Loucy (cell line): Measurements from ENCODE around the gene MUC5B.

Experiments used
- H2AFZ ChIP-seq: fragments of 200-600 bp; sonication (generic); 2 replicates; pipeline ENCODE4 v1.6.0; 2016; ENCODE audit warnings: antibody characterized with exemption, mild to moderate bottlenecking, low read length, moderate library complexity
- H3F3A ChIP-seq: fragments of 200-600 bp; 2 replicates; pipeline ENCODE4 v1.6.0; 2016; ENCODE audit warnings: antibody characterized with exemption, low read depth, mild to moderate bottlenecking
- H3K27me3 ChIP-seq: fragments of 200-600 bp; sonication (generic); 2 replicates; pipeline ENCODE4 v1.6.1; 2014; ENCODE audit warnings: low read length, mild to moderate bottlenecking; ENCODE audit not compliant: insufficient read depth, poor library complexity, severe bottlenecking
- H3K36me3 ChIP-seq: fragments of 200-600 bp; sonication (generic); 2 replicates; pipeline ENCODE4 v1.6.1; 2016; ENCODE audit warnings: low read length; ENCODE audit not compliant: insufficient read depth
- H3K4me1 ChIP-seq: fragments of 200-600 bp; sonication (generic); 2 replicates; pipeline ENCODE4 v1.5.1; 2014; ENCODE audit warnings: low read length, mild to moderate bottlenecking; ENCODE audit not compliant: insufficient read depth, poor library complexity, severe bottlenecking
- H3K4me2 ChIP-seq: fragments of 200-600 bp; sonication (generic); 2 replicates; pipeline ENCODE4 v1.6.0; 2014; ENCODE audit warnings: antibody characterized with exemption, low read length, low read depth, mild to moderate bottlenecking; ENCODE audit not compliant: poor library complexity, severe bottlenecking
- H3K4me3 ChIP-seq: fragments of 200-600 bp; sonication (generic); 2 replicates; pipeline ENCODE4 v1.5.1; 2014; ENCODE audit warnings: low read length, mild to moderate bottlenecking, mixed read lengths; ENCODE audit not compliant: poor library complexity, severe bottlenecking
- H3K79me2 ChIP-seq: fragments of 200-600 bp; sonication (generic); 2 replicates; pipeline ENCODE4 v1.6.1; 2014; ENCODE audit warnings: low read length; ENCODE audit not compliant: insufficient read depth
- H3K9ac ChIP-seq: fragments of 200-600 bp; sonication (generic); 2 replicates; pipeline ENCODE4 v1.6.0; 2014; ENCODE audit warnings: mild to moderate bottlenecking, low read depth, low read length, moderate library complexity; ENCODE audit not compliant: poor library complexity, severe bottlenecking
- H3K9me2 ChIP-seq: fragments of 200-600 bp; sonication (generic); replicated peaks from 2 replicates; pipeline ENCODE4 v1.6.1; 2016; ENCODE audit warnings: low read depth, low read length, mixed read lengths
- H3K9me3 ChIP-seq: fragments of 200-600 bp; sonication (generic); 2 replicates; pipeline ENCODE4 v1.6.1; 2014; ENCODE audit warnings: mild to moderate bottlenecking, antibody characterized with exemption, low read length, low read depth; ENCODE audit not compliant: insufficient read depth
- H4K20me1 ChIP-seq: fragments of 200-600 bp; sonication (generic); 2 replicates; pipeline ENCODE4 v1.6.0; 2014; ENCODE audit warnings: antibody characterized with exemption, low read length, mild to moderate bottlenecking; ENCODE audit not compliant: insufficient read depth, poor library complexity, severe bottlenecking
- EZH2phosphoT487 ChIP-seq: fragments of 200-600 bp; IDR thresholded peaks from 2 replicates; pipeline ENCODE4 v1.6.1; 2018; ENCODE audit warnings: antibody characterized with exemption, mild to moderate bottlenecking, moderate library complexity, borderline replicate concordance
- TF ChIP-seq, protein P1 (sequence below): fragments of 200-600 bp; sonication (generic); conservative IDR thresholded peaks from 2 replicates; pipeline ENCODE4 v1.5.1; 2014; ENCODE audit warnings: mild to moderate bottlenecking, antibody characterized with exemption, low read length

The MUC5B gene

DNA sequence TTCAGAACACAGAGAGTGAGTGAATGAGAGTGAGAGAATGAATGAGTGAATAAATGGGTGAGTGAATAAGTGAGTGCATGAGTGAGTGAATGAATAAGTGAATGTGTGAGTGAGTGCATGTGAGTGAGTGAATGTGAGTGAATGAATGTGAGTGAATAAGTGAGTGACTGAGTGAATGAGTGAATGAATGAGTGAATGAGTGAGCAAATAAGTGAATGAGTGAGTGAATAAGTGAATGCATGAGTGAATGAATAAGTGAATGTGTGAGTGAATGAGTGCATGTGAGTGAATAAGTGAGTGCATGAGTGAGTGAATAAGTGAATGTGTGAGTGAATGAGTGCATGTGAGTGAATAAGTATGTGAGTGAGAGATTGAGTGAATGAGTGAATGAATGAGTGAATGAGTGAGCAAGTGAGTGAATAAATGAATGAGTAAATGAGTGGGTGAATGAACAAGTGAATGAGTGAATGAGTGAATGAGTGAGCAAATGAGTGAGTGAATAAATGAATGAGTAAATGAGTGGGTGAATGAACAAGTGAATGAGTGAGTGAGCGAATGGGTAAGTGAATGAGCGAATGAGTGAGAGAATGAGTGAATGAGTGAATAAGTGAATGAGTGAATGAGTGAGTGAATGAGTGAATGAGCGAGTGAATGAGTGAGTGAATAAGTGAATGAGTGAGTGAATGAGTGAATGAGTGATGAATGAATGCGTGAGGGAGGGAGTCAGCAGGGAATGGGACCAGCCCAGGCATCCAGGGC is 21.3 kb upstream of the MUC5B start:
- Histone ChIP-seq H3K27me3 (no peaks in the 10 kb centered on the region), H2AFZ (no peak overlapping the region), H3K9me3 (peaks cover 6% of the 10 kb centered on the region; the same call in 1 of the 2 replicates), H3K4me1 (no peaks in the 10 kb centered on the region), H3K36me3 (no peaks in the 10 kb centered on the region), H3K4me3 (no peak overlapping the region), H3K9me2 (no peaks in the 10 kb centered on the region), H3K9ac (no peak overlapping the region), H4K20me1 (no peaks in the 10 kb centered on the region), H3F3A (no peaks in the 10 kb centered on the region), H3K79me2 (no peaks in the 10 kb centered on the region), H3K4me2 (no peak overlapping the region)
- TF ChIP-seq EZH2phosphoT487 = no peak
- TF ChIP-seq, protein P1, sequence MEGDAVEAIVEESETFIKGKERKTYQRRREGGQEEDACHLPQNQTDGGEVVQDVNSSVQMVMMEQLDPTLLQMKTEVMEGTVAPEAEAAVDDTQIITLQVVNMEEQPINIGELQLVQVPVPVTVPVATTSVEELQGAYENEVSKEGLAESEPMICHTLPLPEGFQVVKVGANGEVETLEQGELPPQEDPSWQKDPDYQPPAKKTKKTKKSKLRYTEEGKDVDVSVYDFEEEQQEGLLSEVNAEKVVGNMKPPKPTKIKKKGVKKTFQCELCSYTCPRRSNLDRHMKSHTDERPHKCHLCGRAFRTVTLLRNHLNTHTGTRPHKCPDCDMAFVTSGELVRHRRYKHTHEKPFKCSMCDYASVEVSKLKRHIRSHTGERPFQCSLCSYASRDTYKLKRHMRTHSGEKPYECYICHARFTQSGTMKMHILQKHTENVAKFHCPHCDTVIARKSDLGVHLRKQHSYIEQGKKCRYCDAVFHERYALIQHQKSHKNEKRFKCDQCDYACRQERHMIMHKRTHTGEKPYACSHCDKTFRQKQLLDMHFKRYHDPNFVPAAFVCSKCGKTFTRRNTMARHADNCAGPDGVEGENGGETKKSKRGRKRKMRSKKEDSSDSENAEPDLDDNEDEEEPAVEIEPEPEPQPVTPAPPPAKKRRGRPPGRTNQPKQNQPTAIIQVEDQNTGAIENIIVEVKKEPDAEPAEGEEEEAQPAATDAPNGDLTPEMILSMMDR = no peak

DNA sequence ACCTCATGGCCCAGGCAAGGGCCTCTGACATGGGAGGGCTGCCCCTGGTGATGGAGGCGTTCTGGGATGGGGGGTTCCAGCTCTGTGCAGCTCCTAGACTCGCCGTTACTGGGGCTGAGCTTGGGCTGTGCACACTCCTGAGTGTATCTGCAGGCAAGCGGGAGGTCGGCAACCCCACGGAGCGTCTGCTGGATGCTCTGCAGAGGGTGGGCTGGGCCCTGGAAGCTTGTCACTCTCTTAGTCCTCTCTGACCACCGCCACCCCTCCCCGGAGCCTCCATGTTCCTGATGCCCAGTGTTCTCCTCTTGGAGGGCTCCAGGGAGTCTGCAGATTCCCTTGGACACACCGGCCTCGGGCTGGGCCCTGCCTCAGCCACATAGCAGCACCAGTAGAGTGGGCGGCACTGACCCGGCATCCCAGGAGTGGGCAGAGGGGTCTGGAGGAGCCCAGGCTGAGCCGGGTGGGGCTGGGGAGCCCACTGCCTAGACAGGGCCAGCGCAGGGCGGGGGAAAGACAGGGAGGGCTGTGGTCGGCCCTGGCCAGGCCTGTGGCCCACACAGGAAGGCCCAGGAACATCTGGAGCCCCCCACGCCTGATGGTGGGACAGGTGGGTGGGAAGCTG is 20.6 kb upstream of the MUC5B start:
- Histone ChIP-seq H4K20me1 (no peaks in the 10 kb centered on the region), H3K9me2 (no peaks in the 10 kb centered on the region), H2AFZ (no peak overlapping the region)

DNA sequence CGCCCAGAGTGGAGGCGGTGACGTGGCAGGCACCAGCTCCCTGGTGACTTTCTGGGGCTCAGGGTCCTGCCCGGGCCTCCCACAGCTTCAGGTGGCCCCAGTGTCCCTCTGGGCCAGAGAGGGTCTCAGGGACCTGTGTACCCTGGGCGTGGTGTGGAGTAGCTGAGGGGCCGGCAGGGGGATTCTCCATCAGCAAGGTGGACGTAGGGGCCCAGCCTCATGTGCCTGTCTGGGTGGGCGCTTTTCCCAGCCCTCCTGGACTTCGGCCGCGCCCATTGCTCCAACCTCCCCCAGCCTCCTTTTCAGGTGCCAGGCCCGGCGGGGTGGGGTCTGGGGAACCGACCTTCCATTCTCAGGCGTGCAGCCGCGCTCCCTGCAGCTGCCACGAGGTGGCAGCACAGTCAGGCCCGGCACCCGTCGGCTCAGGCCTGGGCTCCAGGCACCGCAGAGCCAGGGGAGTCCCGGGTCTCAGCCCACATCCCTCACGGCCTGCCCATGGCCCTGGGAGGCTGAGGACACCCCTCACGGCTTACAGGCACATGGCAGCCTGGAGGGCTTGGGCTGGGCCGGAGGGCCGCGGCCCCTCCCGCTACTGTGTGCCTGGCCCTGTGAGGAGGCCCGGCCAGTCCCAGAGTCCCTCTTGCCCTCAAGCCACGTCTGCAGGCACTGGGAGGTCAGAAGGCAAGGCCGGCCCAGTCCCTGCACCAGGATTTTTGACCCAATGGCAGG is 19.9 kb upstream of the MUC5B start:
- Histone ChIP-seq H3F3A (no peaks in the 10 kb centered on the region), H3K4me1 (no peaks in the 10 kb centered on the region), H3K9me2 (no peaks in the 10 kb centered on the region), H3K9me3 (peaks cover 12% of the 10 kb centered on the region; the same call in 1 of the 2 replicates), H3K79me2 (no peaks in the 10 kb centered on the region), H2AFZ (no peak overlapping the region), H3K27me3 (no peaks in the 10 kb centered on the region), H4K20me1 (no peaks in the 10 kb centered on the region), H3K36me3 (no peaks in the 10 kb centered on the region), H3K9ac (no peak overlapping the region), H3K4me2 (no peak overlapping the region), H3K4me3 (no peak overlapping the region)
- no peak for TF ChIP-seq EZH2phosphoT487
- TF ChIP-seq, protein P1 = peak; percentile 65

More for the DNA sequence above, 20.6 kb upstream of the MUC5B start:
- Histone ChIP-seq H3K9ac (no peak overlapping the region), H3K4me2 (no peak overlapping the region), H3K4me3 (no peak overlapping the region), H3K4me1 (no peaks in the 10 kb centered on the region), H3K36me3 (no peaks in the 10 kb centered on the region), H3K9me3 (peaks cover 8% of the 10 kb centered on the region; the same call in 1 of the 2 replicates), H3K79me2 (no peaks in the 10 kb centered on the region), H3K27me3 (no peaks in the 10 kb centered on the region), H3F3A (no peaks in the 10 kb centered on the region)
- no peak for TF ChIP-seq EZH2phosphoT487
- TF ChIP-seq, protein P1 = no peak
